Natural killer cell (primary cell): Measurements from ENCODE around the gene ARFGEF2. TPM values are rescaled to one million over a fixed set of nuclear protein-coding genes. Genes with fewer than 3 reads are reported as not detected.

Experiments used
- ATAC-seq, 3 donors: fragments of 150-1000 bp in 2 of 3; fragments of 200-7000 bp in 1 of 3; cut with Tn5 transposase; 1 replicate in 1 of 3; 2 replicates in 2 of 3; pipeline ENCODE4 v1.10.0; 2021; ENCODE audit warnings: mild to moderate bottlenecking in 2 of 3, moderate library complexity in 2 of 3
- DNase-seq, 2 donors: peaks; one replicate each; pipeline versions ENCODE4 v3.0.0 to v3.0.0-alpha.2; 2013 to 2021; ENCODE audit warnings: mixed read lengths in 1 of 2
- H3K27ac ChIP-seq: one replicate; pipeline ENCODE4 v1.5.1; 2013; ENCODE audit warnings: mild to moderate bottlenecking, low read length
- H3K27me3 ChIP-seq: one replicate; pipeline ENCODE4 v1.6.1; 2013; ENCODE audit warnings: low read length; ENCODE audit not compliant: control insufficient read depth, insufficient read depth
- H3K36me3 ChIP-seq: one replicate; pipeline ENCODE4 v1.6.1; 2013; ENCODE audit warnings: low read length; ENCODE audit not compliant: control insufficient read depth, insufficient read depth
- H3K4me1 ChIP-seq: one replicate; pipeline ENCODE4 v1.6.1; 2013; ENCODE audit warnings: low read length; ENCODE audit not compliant: control insufficient read depth, insufficient read depth
- H3K4me3 ChIP-seq: one replicate; pipeline ENCODE4 v1.5.1; 2013; ENCODE audit warnings: low read length
- H3K9me3 ChIP-seq: one replicate; pipeline ENCODE4 v1.6.1; 2013; ENCODE audit warnings: low read length; ENCODE audit not compliant: control insufficient read depth, insufficient read depth
- H3K27ac Mint-ChIP-seq, 2 donors: one replicate each; pipeline ENCODE4 v1.8.0; 2022; ENCODE audit warnings: mild to moderate bottlenecking in 2 of 2, mixed read lengths in 2 of 2, moderate library complexity in 1 of 2
- H3K27me3 Mint-ChIP-seq, 2 donors: one replicate each; pipeline ENCODE4 v1.8.0; 2022; ENCODE audit warnings: low read depth in 2 of 2, mixed read lengths in 2 of 2
- H3K36me3 Mint-ChIP-seq: one replicate; pipeline ENCODE4 v1.8.0; 2022; ENCODE audit warnings: mixed read lengths
- H3K4me1 Mint-ChIP-seq, 2 donors: one replicate each; pipeline ENCODE4 v1.8.0; 2022; ENCODE audit warnings: mixed read lengths in 2 of 2
- H3K4me3 Mint-ChIP-seq: one replicate; pipeline ENCODE4 v1.8.0; 2022; ENCODE audit warnings: mild to moderate bottlenecking, moderate library complexity, mixed read lengths
- H3K9me3 Mint-ChIP-seq, 2 donors: one replicate each; pipeline ENCODE4 v1.8.0; 2022; ENCODE audit warnings: mixed read lengths in 2 of 2
- CTCF ChIP-seq: fragments of 200-600 bp; IDR thresholded peaks from one replicate; pipeline ENCODE4 v1.8.0; 2022; ENCODE audit warnings: antibody characterized with exemption
- WGBS: methylation state at CpG from one replicate; pipeline ENCODE4 v1.1.7; 2013; ENCODE audit warnings: missing lambda C conversion rate; ENCODE audit not compliant: insufficient coverage; 5-methylcytosine and 5-hydroxymethylcytosine counted together
- intact Hi-C: fragments of 100-400 bp; cut with micrococcal nuclease; formaldehyde crosslinking; loops from one replicate; pipeline ENCODE4 v1.14.2; 2022
- total RNA-seq, 4 donors: library from RNA; stranded (reverse); fragments of 120-200 nt in 1 of 4; gene quantifications; one replicate each; pipeline versions ENCODE4 v1.2.3 to v1.2.4, GENCODE V29; 2013 to 2022

ARFGEF2 gene
- total RNA-seq, 3 donors from 2014 or later (not counting 1 experiment from before 2014, with no cell fraction given), result 22.7 to 26.9 (median 26.9) TPM

- Mint-ChIP-seq H3K4me3 (no peak overlapping the region), H3K9me3 (no peaks in the 10 kb centered on the region), H3K27ac (no peak overlapping the region), H3K27me3 (no peaks in the 10 kb centered on the region), H3K36me3 (peaks cover 11% of the 10 kb centered on the region), H3K4me1 (peaks cover 0 to 4% of the 10 kb centered on the region in 2 donors)
- Histone ChIP-seq H3K9me3 (no peaks in the 10 kb centered on the region), H3K27me3 (no peaks in the 10 kb centered on the region), H3K4me1 (no peaks in the 10 kb centered on the region), H3K36me3 (peaks cover 65% of the 10 kb centered on the region), H3K27ac (no peak overlapping the region), H3K4me3 (no peak overlapping the region)
- no peak for ATAC-seq
- no peak for TF ChIP-seq CTCF
- intact Hi-C loops, result no loop called here
- no peak for DNase-seq
- 98% methylated on average over 8 of the region's 10 CpGs for WGBS
These were observed 63.2 kb downstream of the ARFGEF2 start for GRCh38 chr20:48984575-48985219.

GRCh38 chr20:48986899-48987298, 65.4 kb downstream of the ARFGEF2 start:
- 95% methylated on average over 2 of the region's 2 CpGs for WGBS
- H3K36me3 ChIP-seq, result peaks cover 85% of the 10 kb centered on the region
- H3K4me3 ChIP-seq, result no peak overlapping the region
- DNase-seq (no peak), ATAC-seq (no peak)
- H3K9me3 Mint-ChIP-seq, result no peaks in the 10 kb centered on the region
- intact Hi-C loops, result no loop called here
- no peak overlapping the region for H3K27ac ChIP-seq
- H3K4me1 ChIP-seq, result no peaks in the 10 kb centered on the region
- no peak overlapping the region for H3K27ac Mint-ChIP-seq
- H3K27me3 ChIP-seq, result no peaks in the 10 kb centered on the region
- TF ChIP-seq CTCF, result no peak
- peaks cover 30% of the 10 kb centered on the region for H3K36me3 Mint-ChIP-seq
- no peaks in the 10 kb centered on the region for H3K4me1 Mint-ChIP-seq
- no peaks in the 10 kb centered on the region for H3K9me3 ChIP-seq
- H3K27me3 Mint-ChIP-seq, result no peaks in the 10 kb centered on the region
- no peak overlapping the region for H3K4me3 Mint-ChIP-seq

GRCh38 chr20:48990467-48990866, 69.0 kb downstream of the ARFGEF2 start:
- Histone ChIP-seq H3K27ac (no peak overlapping the region), H3K4me3 (no peak overlapping the region), H3K4me1 (no peaks in the 10 kb centered on the region), H3K9me3 (no peaks in the 10 kb centered on the region), H3K36me3 (peaks cover 88% of the 10 kb centered on the region), H3K27me3 (no peaks in the 10 kb centered on the region)
- Mint-ChIP-seq H3K4me1 (no peaks in the 10 kb centered on the region), H3K27ac (no peak overlapping the region), H3K4me3 (no peak overlapping the region), H3K27me3 (no peaks in the 10 kb centered on the region), H3K9me3 (no peaks in the 10 kb centered on the region), H3K36me3 (peaks cover 39% of the 10 kb centered on the region)
- ATAC-seq (no peak), DNase-seq (no peak)
- intact Hi-C loops, result no loop called here
- 87% methylated on average over 1 of the region's 1 CpG for WGBS
- no peak for TF ChIP-seq CTCF

- ATAC-seq (no peak), DNase-seq (no peak)
- no peaks in the 10 kb centered on the region for H3K4me1 ChIP-seq
- Mint-ChIP-seq H3K27ac (no peak overlapping the region), H3K4me3 (no peak overlapping the region), H3K27me3 (no peaks in the 10 kb centered on the region), H3K4me1 (no peaks in the 10 kb centered on the region), H3K9me3 (no peaks in the 10 kb centered on the region), H3K36me3 (peaks cover 49% of the 10 kb centered on the region)
- 63% methylated on average over 4 of the region's 4 CpGs for WGBS
- no peak overlapping the region for H3K4me3 ChIP-seq
- peaks cover 83% of the 10 kb centered on the region for H3K36me3 ChIP-seq
- no peaks in the 10 kb centered on the region for H3K9me3 ChIP-seq
- no peak for TF ChIP-seq CTCF
- H3K27ac ChIP-seq, result no peak overlapping the region
- H3K27me3 ChIP-seq, result no peaks in the 10 kb centered on the region
- intact Hi-C loops, result no loop called here
These were observed 74.1 kb downstream of the ARFGEF2 start for GRCh38 chr20:48995589-48995988.
